GM23248 (cell line): ENCODE measurements around the gene DIRAS2. TPM values are rescaled to one million over a fixed set of nuclear protein-coding genes. Genes with fewer than 3 reads are reported as not detected.

Experiments used
- DNase-seq: peaks from one replicate; pipeline ENCODE4 v3.0.0-alpha.2; 2015
- H2AFZ ChIP-seq: fragments of 200-600 bp; sonication (generic); 2 replicates; pipeline ENCODE4 v1.6.1; 2016; ENCODE audit warnings: antibody characterized with exemption
- H3F3A ChIP-seq: fragments of 200-600 bp; sonication (generic); 2 replicates; pipeline ENCODE4 v1.6.1; 2016; ENCODE audit warnings: mild to moderate bottlenecking, antibody characterized with exemption, mixed run types; ENCODE audit not compliant: insufficient read depth
- H3K27ac ChIP-seq: fragments of 200-600 bp; sonication (generic); 2 replicates; pipeline ENCODE4 v1.5.1; 2016; ENCODE audit warnings: mild to moderate bottlenecking
- H3K27me3 ChIP-seq: fragments of 200-600 bp; sonication (generic); replicated peaks from 2 replicates; pipeline ENCODE4 v1.6.1; 2016; ENCODE audit warnings: mild to moderate bottlenecking; ENCODE audit not compliant: insufficient read depth
- H3K36me3 ChIP-seq: fragments of 200-600 bp; sonication (generic); 2 replicates; pipeline ENCODE4 v1.6.1; 2016; ENCODE audit warnings: low read depth, mild to moderate bottlenecking
- H3K4me1 ChIP-seq: fragments of 200-600 bp; sonication (generic); 2 replicates; pipeline ENCODE4 v1.6.1; 2016; ENCODE audit warnings: mild to moderate bottlenecking; ENCODE audit not compliant: insufficient read depth
- H3K4me2 ChIP-seq: fragments of 200-600 bp; sonication (generic); one replicate; pipeline ENCODE4 v1.6.1; 2016; ENCODE audit warnings: mild to moderate bottlenecking; ENCODE audit not compliant: unreplicated experiment
- H3K4me3 ChIP-seq: fragments of 200-600 bp; sonication (generic); 2 replicates; pipeline ENCODE4 v1.5.1; 2016; ENCODE audit warnings: mild to moderate bottlenecking
- H3K79me2 ChIP-seq: fragments of 200-600 bp; sonication (generic); 2 replicates; pipeline ENCODE4 v1.6.1; 2016; ENCODE audit warnings: mild to moderate bottlenecking; ENCODE audit not compliant: insufficient read depth
- H3K9ac ChIP-seq: fragments of 200-600 bp; sonication (generic); 2 replicates; pipeline ENCODE4 v1.6.1; 2016; ENCODE audit warnings: mild to moderate bottlenecking
- H3K9me2 ChIP-seq: fragments of 200-600 bp; sonication (generic); 2 replicates; pipeline ENCODE4 v1.6.1; 2016; ENCODE audit warnings: mixed run types, mild to moderate bottlenecking, moderate library complexity; ENCODE audit not compliant: insufficient read depth
- H3K9me3 ChIP-seq: fragments of 200-600 bp; sonication (generic); one replicate; pipeline ENCODE4 v1.6.1; 2017; ENCODE audit warnings: low read depth
- H4K20me1 ChIP-seq: fragments of 200-600 bp; sonication (generic); 2 replicates; pipeline ENCODE4 v1.6.0; 2016; ENCODE audit not compliant: insufficient read depth
- EZH2 ChIP-seq: fragments of 200-600 bp; sonication (generic); IDR thresholded peaks from 2 replicates; pipeline ENCODE4 v1.6.1; 2018; ENCODE audit warnings: antibody characterized with exemption, mild to moderate bottlenecking; ENCODE audit not compliant: insufficient read depth, poor library complexity, severe bottlenecking
- EZH2phosphoT487 ChIP-seq: fragments of 200-600 bp; sonication (generic); IDR thresholded peaks from 2 replicates; pipeline ENCODE4 v1.6.1; 2018; ENCODE audit warnings: antibody characterized with exemption, moderate library complexity, mild to moderate bottlenecking, low read depth; ENCODE audit not compliant: insufficient read depth
- WGBS, 2 experiments: methylation state at CpG; one replicate each; pipeline ENCODE4 v1.1.6; 2015 to 2017; ENCODE audit warnings: low lambda C conversion rate in 2 of 2, low coverage in 1 of 2; ENCODE audit errors: missing lambda C conversion rate in 2 of 2; 5-methylcytosine and 5-hydroxymethylcytosine counted together
- in situ Hi-C: fragments of 300-500 bp; cut with MboI; formaldehyde crosslinking; loops from 2 replicates; pipeline ENCODE4 v1.15.0; 2020
- polyA plus RNA-seq: library from polyadenylated mRNA; unstranded; fragments of >200 nt; fragmentation: Nextera tagmentation; extraction: Ambion mirVana; gene quantifications from 2 replicates; pipeline ENCODE4 v1.2.1, GENCODE V29; 2016
- total RNA-seq: library from RNA; depleted of rRNA; stranded (reverse); fragments of >200 nt; shearing (Covaris generic); gene quantifications from 2 replicates; pipeline ENCODE4 v1.2.3, GENCODE V29; 2014

DIRAS2 gene
- total and polyA plus RNA-seq, 2 experiments from 2014 or later: not detected

- H4K20me1 ChIP-seq: no peaks in the 10 kb centered on the region
- no peak overlapping the region for H3K4me3 ChIP-seq
- no peaks in the 10 kb centered on the region for H3K79me2 ChIP-seq
- H3K4me1 ChIP-seq: no peaks in the 10 kb centered on the region
- 18 to 25% methylated on average over 2 of the region's 2 CpGs for WGBS, 2 experiments
- 0 out of 2 replicates have a peak, but pooled peaks cover 7% of the 10 kb centered on the region for H3K27me3 ChIP-seq
- TF ChIP-seq EZH2phosphoT487 (no peak), EZH2 (no peak)
- H2AFZ ChIP-seq: no peak overlapping the region
- no peak overlapping the region for H3K4me2 ChIP-seq
- no peak for DNase-seq
- no peaks in the 10 kb centered on the region for H3F3A ChIP-seq
- H3K36me3 ChIP-seq: no peaks in the 10 kb centered on the region
- H3K9ac ChIP-seq: no peak overlapping the region
- in situ Hi-C loops: no loop called here
- no peak overlapping the region for H3K27ac ChIP-seq
- H3K9me2 ChIP-seq: no peaks in the 10 kb centered on the region
- H3K9me3 ChIP-seq: no peaks in the 10 kb centered on the region
These were observed 1.5 kb downstream of the DIRAS2 start for GRCh38 chr9:90641086-90641485.

GRCh38 chr9:90640361-90640760 lies 2.3 kb downstream of the DIRAS2 start:
- 6 to 9% methylated on average over 2 of the region's 2 CpGs for WGBS, 2 experiments
- TF ChIP-seq EZH2 (no peak), EZH2phosphoT487 (no peak)
- no peak overlapping the region for H3K4me2 ChIP-seq

GRCh38 chr9:90637626-90638025 lies 5.0 kb downstream of the DIRAS2 start:
- Histone ChIP-seq H3F3A (no peaks in the 10 kb centered on the region), H3K9ac (no peak overlapping the region), H3K4me1 (no peaks in the 10 kb centered on the region), H4K20me1 (no peaks in the 10 kb centered on the region), H2AFZ (no peak overlapping the region), H3K4me3 (no peak overlapping the region), H3K27me3 (no peaks in the 10 kb centered on the region), H3K4me2 (no peak overlapping the region), H3K79me2 (no peaks in the 10 kb centered on the region), H3K36me3 (no peaks in the 10 kb centered on the region), H3K9me2 (no peaks in the 10 kb centered on the region), H3K9me3 (no peaks in the 10 kb centered on the region), H3K27ac (no peak overlapping the region)
- in situ Hi-C loops: no loop called here
- WGBS, 2 experiments: 24 to 34% methylated on average over 7 of the region's 7 CpGs
- no peak for TF ChIP-seq EZH2phosphoT487
- no peak for TF ChIP-seq EZH2
- no peak for DNase-seq

More at GRCh38 chr9:90640361-90640760, 2.3 kb downstream of the DIRAS2 start:
- Histone ChIP-seq H3K9ac (no peak overlapping the region), H3K4me3 (no peak overlapping the region), H3K9me3 (no peaks in the 10 kb centered on the region), H3K36me3 (no peaks in the 10 kb centered on the region), H4K20me1 (no peaks in the 10 kb centered on the region), H3K4me1 (no peaks in the 10 kb centered on the region), H3K27me3 (0 out of 2 replicates have a peak, but pooled peaks cover 7% of the 10 kb centered on the region), H3K9me2 (no peaks in the 10 kb centered on the region), H3K27ac (no peak overlapping the region), H2AFZ (no peak overlapping the region), H3K79me2 (no peaks in the 10 kb centered on the region), H3F3A (no peaks in the 10 kb centered on the region)
- no peak for DNase-seq
- in situ Hi-C loops: no loop called here

- no peak for TF ChIP-seq EZH2phosphoT487
- no peak for TF ChIP-seq EZH2
- Histone ChIP-seq H3K27me3 (no peaks in the 10 kb centered on the region), H3K9me3 (no peaks in the 10 kb centered on the region), H3K4me2 (no peak overlapping the region), H3K27ac (no peak overlapping the region), H3K4me3 (no peak overlapping the region), H3K9ac (no peak overlapping the region), H3K36me3 (no peaks in the 10 kb centered on the region), H2AFZ (no peak overlapping the region), H3K79me2 (no peaks in the 10 kb centered on the region), H3K9me2 (no peaks in the 10 kb centered on the region), H3K4me1 (no peaks in the 10 kb centered on the region), H3F3A (no peaks in the 10 kb centered on the region), H4K20me1 (no peaks in the 10 kb centered on the region)
- no peak for DNase-seq
- in situ Hi-C loops: no loop called here
- WGBS, 2 experiments: 12 to 14% methylated on average over 8 of the region's 8 CpGs
These were observed 9.9 kb downstream of the DIRAS2 start for GRCh38 chr9:90632647-90633207.
